ENCODE results near the gene TCERG1L. TPM values are rescaled to one million over a fixed set of nuclear protein-coding genes. Genes with fewer than 3 reads are reported as not detected.
"Not testable (repeated sequence)": the region's sequence is repeated elsewhere in the genome, so short reads cannot be mapped to it uniquely, and the experiment has no call there.

TCERG1L gene
- total RNA-seq, 1 donor from 2014 or later = not detected

DNA sequence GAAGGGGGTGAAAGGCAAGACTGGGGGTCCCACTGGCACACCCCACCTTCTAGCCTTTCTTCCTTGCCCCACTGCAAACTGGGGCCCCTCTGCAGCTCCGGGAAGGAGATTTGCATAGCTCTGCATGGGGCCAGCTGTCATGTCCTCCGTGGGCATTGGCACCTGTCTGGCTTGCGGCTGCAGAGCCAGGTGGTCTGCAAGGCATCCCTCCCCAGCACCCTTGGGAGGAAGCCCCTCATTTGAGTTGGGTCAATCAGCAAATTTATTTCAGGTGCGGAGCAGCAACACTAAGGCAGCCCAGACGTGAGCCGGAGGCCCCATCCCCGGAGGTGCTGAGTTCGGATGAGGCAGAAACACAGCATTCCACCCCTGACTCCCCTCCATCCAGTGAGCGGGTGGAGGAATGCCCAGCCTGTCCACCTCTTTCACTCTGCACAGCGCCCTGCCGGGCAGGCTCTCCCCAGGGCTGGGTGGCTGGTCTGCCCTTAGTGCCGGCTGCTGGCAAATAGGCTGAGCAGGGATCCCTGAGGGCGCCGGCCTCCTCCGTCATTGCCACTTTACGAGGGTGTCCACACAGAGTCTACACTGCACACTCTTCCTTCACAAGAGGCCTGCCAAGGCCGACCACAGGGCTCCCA is 143.2 kb downstream of the TCERG1L start:
- DNase-seq (ENCODE audit: low read depth in 2 of 2) = no peak

DNA sequence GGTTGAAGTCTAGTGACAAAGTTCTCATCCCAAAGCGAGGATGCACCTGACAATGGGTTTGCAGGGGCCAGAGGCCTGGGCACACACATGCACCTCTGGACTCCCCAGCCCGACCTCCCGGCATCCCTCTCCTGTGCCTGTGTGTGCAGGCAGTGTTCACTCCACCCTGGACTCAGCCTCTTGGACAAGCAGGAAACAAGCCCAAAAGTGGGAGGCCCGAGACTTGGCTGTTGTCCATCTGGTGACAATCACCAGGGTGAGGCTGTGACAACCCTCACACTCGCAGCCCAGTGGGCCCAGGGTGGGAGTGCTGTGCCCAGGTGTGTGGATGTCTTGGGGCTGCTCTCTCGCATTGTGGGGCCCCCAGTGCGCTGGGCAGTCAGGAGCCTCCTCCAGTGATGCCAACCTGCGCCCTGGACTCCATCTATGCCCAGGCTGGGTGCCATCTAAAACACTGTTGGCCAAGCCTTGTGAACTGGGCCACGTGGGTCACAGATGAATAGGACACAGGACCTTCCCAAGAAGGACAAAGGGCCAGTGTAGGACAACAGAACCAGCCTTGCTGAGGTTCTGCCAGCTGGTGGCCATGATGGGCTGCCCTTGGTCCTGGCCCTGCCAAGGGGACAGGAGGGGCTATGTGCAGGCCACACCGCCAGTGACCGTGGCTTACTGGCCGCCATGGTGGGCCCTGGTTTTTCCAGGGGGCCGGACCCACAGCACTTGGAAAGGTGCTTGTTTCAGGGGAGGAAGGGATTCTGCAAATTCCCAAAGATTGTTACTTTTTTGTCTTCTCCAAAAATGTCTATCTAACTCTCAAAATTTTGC is 144.3 kb downstream of the TCERG1L start:
- no peak for DNase-seq (ENCODE audit: low read depth in 2 of 2)

DNA sequence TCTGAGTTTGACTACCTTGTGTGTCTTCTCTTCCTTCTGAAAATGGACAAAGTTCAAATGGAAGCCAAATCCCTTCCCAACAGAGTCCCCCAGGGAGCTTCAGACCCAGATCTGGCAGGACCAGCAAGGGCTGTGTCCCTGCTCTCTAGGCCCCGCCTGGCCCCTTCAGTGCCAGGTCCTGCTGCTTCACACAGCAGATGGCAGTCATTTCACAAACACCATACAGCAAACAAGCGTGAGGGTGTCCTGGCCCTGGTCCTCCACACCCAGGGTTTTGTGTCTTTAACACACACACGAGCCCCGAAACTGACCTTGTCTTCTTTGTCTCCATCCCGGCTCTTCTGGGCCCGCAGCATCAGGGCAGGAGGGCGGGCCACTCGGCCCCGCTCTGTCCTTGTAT is 145.0 kb downstream of the TCERG1L start:
- DNase-seq (ENCODE audit: low read depth in 2 of 2) = no peak

DNA sequence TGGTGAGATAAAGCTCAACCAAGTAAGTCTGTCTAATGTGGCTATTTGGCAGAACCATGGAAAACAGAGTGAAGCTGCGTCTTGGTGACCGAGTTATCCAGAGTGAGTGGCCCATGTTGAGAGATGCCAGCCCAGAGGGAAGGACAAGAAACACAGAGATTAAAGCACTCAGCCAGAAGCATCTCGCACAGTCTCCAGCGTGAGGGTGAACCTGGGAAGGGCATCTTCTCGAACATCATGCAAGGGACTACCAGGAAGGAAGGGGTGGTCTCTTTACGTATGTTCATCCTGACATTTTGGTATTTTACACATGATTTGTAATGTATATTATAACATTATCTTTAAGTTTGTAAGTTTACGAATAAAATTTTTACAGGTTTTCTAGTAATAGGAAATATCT is 146.4 kb downstream of the TCERG1L start:
- DNase-seq (ENCODE audit: low read depth in 2 of 2) = no peak

DNA sequence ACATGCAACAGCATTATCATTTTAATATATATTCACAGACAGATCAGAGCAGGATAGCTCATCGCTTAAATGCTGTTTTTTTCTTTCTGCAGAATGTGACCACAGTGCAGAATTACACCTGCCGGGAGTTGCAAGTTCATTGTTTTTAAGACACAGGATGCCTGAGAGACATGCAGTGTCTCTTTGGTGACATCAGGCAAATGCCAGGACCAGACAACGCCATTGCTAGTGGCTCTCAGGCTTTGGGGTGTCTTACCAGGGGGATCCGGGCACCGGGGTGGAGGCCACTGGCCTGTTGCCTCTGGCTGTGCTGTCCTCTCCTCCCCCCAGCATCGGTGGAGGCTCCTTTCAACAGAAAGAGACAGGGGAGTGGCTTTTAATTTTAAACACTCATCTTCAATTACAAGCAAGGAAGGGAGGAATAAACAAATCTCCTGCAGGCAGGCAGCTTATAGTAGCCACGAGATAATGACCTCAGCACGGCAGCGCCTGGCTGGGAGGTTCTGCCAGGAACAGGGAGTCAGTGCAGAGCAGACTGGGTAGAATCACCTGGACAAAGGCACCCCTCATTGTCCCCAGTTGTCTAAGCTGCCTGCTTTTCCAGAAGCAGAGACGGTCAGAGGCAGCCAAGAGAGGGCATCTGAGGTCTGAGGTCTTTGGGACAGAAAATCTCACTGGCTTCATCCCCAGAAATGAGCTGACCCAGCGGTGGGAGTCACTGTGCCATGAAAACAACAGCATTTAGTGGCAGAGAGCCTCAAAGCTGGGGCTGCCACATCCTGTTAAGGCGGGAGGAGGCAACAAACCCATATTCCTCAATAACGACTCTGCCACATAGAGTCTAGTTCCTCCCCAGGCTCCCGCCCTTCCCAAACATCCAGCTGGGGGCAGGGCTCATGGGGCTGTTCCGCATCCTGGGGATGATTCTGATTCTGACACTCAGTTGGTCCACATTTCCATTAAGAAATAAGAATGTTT is 148.4 kb downstream of the TCERG1L start:
- no peak for DNase-seq (ENCODE audit: low read depth in 2 of 2)

DNA sequence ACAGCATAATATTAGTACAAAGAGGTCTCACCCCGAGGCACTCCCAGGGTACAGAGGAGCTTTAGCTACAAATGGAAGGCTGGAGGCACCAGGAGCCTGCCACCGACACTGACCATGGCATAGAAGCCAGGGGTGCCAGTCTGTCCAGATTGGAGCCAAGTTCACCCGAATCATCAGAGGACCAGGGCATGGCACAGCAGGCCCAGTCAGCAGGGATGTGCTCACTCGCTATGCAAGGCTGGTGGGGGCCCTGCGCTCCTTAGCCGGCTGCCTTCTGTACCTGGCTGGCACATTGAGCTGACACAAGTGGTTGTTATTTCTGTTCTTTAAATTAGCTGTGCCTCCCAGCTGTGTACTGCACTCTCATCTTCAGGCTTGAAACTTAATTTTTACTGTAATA is 149.3 kb downstream of the TCERG1L start:
- no peak for DNase-seq (ENCODE audit: low read depth in 2 of 2)

DNA sequence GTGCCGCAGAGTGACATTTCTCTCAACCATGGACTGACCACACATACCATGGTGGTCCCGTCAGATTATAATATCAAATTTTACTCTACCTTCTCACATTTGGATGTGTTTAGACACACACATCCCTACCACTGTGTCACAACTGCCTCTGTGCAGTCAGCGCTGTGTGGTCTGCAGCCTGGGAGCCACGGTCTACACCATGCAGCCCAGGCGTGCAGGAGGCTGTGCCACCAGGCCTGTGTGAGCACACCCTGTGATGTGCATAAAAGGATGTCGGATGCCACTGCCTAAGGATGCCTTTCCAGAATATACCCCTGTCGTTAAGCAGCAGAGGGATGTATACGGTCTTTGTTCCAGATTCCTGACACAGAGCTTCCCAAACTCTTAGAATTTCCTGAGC is 150.4 kb downstream of the TCERG1L start:
- no peak for DNase-seq (ENCODE audit: low read depth in 2 of 2)

DNA sequence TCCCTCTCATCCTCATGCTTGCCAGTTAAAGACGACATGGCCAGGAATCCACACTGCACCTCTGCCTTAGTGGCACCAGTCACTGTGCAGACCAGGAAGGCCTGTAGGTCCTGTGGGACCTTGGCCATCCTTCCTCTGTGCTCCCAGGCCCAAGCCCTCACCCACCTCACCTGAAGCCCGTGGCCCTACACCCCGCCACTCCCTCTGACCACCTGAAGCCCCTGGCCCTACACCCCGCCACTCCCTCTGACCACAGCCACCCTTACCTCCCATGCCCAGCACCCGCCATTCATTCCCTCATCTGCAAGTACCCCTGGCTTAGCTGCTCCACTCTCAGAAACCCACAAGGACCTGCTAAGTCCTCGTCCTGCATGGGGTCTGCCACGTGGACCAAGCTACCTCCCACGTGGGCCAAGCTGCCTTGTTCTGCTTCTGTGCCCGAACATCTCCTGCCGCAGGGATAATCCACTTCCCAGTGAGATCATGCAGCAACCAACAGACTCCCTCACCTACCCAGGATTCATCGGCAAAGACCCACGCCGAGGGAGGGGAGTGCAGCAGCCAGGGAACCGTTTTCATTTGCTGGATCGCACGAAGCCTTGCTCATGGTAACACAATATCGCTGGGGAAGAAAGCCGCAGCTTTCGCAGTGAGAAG is 151.2 kb downstream of the TCERG1L start:
- no peak for DNase-seq (ENCODE audit: low read depth in 2 of 2)

DNA sequence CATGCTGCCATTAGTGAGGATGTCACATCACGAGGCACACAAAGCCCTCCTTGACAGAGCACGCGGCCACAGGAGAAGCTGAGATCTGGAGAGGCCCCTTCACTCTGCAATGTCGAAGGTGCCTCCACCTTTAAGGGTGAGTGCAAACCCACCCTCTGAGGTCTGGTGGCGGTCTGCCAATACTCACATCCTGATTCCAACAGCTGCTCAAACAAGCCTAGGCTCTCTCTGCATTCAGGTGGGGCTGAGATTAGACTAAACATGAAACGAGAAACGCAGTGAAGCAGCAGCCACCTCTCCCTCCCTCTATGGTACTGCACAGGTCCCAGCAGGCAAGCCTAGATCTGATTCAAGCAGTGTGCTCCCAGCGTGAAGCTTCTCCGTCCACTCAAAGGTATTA is 151.8 kb downstream of the TCERG1L start:
- DNase-seq (ENCODE audit: low read depth in 2 of 2) = no peak

DNA sequence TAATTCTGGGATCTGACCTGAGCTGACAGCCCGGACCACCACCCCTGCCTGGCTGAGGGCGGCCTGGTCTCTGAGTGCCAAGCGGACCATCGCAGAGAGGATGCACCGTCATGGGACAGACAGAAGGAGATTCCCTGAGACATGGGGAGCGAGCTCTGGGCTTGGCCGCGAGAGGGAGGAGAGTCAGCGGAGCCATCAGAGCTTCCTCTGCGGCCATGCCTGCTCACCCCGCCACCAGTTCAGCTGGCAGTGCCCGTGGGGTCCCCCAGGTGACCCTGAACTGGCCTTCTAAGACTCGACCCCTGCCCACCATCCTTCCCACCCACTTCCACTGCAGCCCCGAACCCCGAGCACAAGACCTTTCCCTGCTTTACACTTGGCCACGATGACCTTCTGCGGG is 152.8 kb downstream of the TCERG1L start:
- no peak for DNase-seq (ENCODE audit: low read depth in 2 of 2)

DNA sequence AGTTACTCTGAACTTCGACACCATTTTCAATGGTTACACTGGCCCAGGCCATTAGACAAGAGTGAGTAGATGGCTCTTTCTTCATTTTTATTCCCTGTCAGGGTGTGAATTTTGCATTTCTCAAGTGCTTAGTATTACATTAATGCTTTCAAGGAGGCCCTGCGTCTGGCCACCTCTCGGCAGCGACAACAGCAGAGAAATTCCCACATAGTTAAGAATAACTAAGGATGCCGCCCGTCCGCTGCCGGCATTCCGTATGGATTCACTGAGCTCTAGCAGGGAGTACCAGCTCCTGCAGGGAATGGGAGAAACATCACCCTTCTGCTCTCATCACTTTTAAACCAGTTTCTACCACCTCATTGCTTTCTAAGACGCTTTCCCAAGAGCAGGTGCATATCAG is 153.6 kb downstream of the TCERG1L start:
- DNase-seq (ENCODE audit: low read depth in 2 of 2) = no peak

DNA sequence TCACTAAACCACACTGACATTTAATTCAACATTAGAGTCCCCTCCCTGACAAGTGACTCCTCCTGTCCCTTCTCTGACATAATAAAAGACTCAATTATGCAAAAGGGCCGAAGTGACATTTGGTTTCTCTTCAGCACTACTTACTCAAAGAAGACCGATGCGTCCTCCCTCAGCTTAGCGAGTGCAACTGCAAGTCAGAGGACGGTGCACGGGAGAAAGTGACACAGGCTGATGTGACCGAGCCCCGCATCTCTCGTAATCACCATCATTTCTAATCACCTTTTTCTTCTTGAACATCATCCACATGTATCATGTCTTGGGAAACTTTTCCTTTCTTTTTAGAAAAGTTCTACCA is 155.7 kb downstream of the TCERG1L start:
- DNase-seq (ENCODE audit: low read depth in 2 of 2) = no peak

DNA sequence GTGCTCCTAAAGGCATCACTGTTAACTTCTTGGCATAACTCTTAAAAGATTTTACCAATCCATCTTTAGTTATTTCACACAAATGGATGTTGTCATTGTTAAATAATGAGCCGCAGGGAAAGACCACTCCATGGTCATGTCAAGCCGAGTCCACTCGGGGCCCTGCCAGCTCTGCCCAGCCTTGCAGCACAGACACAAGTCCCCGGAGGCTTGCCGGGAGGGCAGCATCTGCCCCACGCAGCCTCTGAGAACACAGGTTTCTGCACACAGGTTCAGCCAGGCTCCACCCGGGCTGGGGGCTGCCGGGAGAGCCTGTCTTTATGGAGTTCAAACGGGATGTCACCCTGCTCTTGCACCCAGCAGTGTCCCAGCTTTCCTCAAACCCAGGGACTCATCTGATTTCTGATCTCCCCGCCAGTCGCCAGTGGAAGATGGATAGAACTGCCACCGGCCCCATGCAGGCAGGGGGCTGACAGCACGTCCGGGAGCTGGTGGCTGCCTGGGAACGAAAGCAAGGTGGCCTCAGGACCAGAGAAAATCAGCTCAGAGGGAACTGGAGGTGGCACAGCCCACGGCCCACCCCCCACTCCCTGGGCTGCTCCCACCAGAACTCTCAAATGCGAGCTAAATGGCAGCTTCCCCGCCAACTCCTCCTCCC is 156.2 kb downstream of the TCERG1L start:
- no peak for DNase-seq (ENCODE audit: low read depth in 2 of 2)

DNA sequence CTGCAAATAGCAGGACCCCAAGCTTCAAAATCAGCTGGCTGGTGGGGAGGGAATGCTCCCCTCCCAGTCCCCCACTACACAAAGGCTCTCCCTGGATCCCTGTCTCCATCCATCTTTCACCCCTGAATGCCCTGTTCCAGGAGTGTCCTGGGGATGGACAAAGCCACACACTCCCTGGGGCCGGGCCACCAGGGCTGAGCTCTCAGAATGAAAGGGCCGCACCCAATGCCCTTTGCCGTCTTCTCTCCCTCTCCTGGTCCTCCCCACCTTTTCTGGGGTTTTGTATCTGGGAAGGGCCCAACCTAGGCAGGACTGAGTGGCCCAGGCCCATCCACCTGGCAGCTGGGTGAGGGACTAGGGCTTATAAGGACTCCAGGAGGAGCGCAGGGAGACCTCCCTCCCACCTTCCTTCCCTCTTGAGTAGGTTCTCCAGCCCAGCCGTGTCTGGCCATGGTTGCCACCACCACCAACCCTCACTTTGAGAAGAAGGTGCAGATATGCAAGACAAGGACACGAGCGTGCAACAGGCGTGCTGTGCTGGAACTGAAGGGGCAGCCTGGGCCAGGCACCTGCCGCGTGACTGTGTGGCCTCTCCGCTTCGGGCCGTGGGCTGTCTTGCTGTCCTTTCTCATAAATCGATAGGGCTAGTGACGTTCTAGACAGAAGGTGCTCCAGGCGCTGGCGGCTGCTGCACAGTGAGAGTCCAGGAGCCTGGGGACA is 157.1 kb downstream of the TCERG1L start:
- DNase-seq (ENCODE audit: low read depth in 2 of 2) = no peak

DNA sequence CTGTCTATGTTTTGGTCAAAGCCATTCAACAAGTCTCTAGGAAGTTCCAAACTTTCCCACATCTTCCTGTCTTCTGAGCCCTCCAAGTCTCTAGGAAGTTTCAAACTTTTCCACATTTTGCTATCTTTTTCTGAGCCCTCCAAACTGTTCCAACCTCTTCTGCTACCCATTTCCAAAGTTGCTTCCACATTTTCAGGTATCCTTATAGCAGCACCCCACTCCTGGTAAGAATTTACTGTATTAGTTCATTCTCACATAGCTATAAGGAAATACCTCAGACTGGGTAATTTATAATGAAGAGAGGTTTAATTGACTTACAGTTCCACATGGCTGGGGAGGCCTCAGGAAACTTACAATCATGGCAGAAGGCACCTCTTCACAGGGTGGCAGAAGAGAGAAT is 159.1 kb downstream of the TCERG1L start:
- DNase-seq (ENCODE audit: low read depth in 2 of 2) = not testable (repeated sequence)

DNA sequence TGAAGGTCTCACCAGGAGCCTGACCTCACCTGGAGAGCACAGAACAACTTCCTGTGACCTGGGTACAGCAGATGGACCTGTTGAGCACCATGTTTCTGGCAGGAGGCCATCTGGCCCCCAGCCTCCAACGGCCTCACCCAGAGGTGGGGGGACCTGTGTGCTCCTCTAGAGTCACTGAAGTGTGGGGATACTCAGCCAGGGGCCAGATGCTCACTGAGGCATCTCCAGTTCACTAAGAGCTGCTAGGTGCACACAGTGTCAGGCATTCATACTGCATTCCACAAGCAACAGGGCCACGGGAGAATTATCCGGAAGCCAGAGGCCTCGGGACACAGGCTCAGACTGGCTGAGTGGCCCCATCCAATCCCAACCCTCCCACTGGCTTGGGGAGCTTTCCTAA is 161.4 kb downstream of the TCERG1L start:
- DNase-seq (ENCODE audit: low read depth in 2 of 2) = no peak

DNA sequence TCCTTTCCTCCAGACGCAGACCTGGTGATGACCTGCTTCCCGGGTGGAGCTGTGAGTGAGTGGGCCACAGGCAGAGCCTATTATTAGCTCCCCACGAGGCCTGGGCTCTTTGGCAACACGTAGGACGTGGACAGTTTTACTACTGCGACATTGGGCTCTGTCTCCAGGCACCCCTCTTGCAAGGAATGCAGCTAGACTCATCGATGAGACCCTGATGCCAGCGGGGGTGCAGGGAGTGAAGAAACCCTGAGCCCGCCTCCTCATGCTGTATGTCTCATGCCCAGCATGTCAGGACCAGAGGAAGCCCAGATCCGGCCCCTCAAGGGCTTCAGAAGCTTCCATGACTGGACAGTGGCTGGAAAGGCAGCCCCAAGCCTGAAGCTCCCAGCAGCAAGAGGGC is 161.9 kb downstream of the TCERG1L start:
- DNase-seq (ENCODE audit: low read depth in 2 of 2) = no peak

DNA sequence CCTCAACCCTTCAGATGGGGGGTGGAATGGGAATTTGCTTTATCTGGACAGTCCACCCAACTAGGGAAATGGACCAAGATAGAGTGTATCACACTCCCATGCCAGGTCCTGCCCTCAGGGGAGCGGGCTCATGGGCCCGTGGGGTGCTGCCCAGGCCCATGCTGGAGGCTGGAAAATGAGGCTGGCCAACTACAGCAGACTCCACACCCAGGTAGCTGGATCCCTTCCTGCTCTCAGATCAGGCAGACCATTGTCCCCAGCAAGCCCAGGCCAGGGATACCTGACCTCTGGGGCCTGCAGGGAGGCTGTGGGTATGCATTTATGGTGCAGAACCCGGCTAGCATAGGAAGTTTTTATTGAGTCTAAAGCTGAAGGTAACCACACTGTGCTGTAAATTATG is 162.4 kb downstream of the TCERG1L start:
- no peak for DNase-seq (ENCODE audit: low read depth in 2 of 2)

DNA sequence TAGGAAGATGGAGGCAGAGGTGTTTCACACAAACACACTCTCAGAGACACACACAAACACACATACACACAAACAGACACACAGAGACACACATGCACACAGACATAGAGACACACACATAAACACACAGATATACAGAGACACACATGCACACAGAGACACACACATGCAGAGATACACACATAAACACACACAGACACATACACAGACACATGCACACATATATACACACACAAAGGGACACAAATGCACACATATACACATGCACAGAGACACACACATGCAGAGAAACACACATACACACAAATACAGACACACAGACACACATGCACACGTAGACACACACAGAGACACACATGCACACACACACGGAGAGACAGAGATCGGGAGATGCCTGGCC is 163.3 kb downstream of the TCERG1L start:
- DNase-seq (ENCODE audit: low read depth in 2 of 2) = no peak

DNA sequence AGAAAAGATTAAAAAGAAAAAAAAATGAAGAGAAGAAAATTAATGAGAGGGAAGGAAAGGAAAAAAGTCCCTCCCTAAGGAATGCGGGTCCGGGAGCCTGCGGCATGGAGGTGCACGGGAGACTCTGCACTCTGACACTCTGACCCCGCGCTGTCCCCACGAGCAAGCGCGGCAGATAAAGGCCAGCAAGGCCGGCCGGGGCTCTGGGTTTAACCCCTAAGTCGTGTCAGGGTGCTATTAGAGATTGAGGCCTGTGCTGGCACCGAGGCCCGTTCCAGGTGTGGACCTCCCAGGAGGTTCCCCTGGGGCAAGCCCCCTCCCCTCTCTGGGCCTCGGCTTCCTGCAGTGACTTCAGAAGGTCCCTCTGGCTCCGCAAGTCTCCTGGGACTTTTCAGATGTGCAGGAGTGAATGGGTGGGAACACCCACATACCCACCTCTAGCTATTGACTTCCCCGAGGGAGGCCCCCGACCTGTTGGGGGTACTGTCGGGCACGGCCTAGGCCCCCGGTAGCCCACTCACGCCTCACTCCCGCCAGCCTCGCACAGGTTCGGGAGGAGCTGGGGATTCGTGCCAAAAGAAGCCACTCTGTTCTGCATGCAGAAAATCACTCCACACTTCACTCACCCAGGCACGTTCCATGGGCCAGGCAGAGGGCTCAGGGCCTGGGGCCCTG is 164.1 kb downstream of the TCERG1L start:
- no peak for DNase-seq (ENCODE audit: low read depth in 2 of 2)
